ENCODE data around the gene TAMALIN.
"Not testable (repeated sequence)": the region's sequence is repeated elsewhere in the genome, so short reads cannot be mapped to it uniquely, and the experiment has no call there.

TAMALIN gene

GRCh38 chr12:51973560-51973959 is 33.2 kb upstream of the TAMALIN start:
- no peak overlapping the region for H3K27ac Mint-ChIP-seq
- H3K4me1 Mint-ChIP-seq (ENCODE audit: low read depth) = peaks cover 68% of the 10 kb centered on the region
- H3K4me3 Mint-ChIP-seq = peak overlapping the region; percentile 8
- H3K27me3 Mint-ChIP-seq (ENCODE audit: low read depth) = peaks cover 56% of the 10 kb centered on the region
- no peaks in the 10 kb centered on the region for H3K9me3 Mint-ChIP-seq
- peaks cover 13% of the 10 kb centered on the region for H3K36me3 Mint-ChIP-seq (ENCODE audit: low read depth)
- DNase-seq (ENCODE audit: low spot score) = no peak

- peak overlapping the region; percentile 76 for H3K4me3 Mint-ChIP-seq
- peaks cover 13% of the 10 kb centered on the region for H3K36me3 Mint-ChIP-seq (ENCODE audit: low read depth)
- H3K4me1 Mint-ChIP-seq (ENCODE audit: low read depth) = peaks cover 68% of the 10 kb centered on the region
- peak; percentile 40 for DNase-seq (ENCODE audit: low spot score)
- H3K27ac Mint-ChIP-seq = no peak overlapping the region
- no peaks in the 10 kb centered on the region for H3K9me3 Mint-ChIP-seq
- H3K27me3 Mint-ChIP-seq (ENCODE audit: low read depth) = peaks cover 52% of the 10 kb centered on the region
Measured at GRCh38 chr12:51974646-51975045, 32.1 kb upstream of the TAMALIN start.

GRCh38 chr12:51975196-51975595 is 31.6 kb upstream of the TAMALIN start:
- peaks cover 52% of the 10 kb centered on the region for H3K27me3 Mint-ChIP-seq (ENCODE audit: low read depth)
- H3K9me3 Mint-ChIP-seq = no peaks in the 10 kb centered on the region
- peaks cover 67% of the 10 kb centered on the region for H3K4me1 Mint-ChIP-seq (ENCODE audit: low read depth)
- no peak overlapping the region for H3K27ac Mint-ChIP-seq
- H3K36me3 Mint-ChIP-seq (ENCODE audit: low read depth) = peaks cover 13% of the 10 kb centered on the region
- H3K4me3 Mint-ChIP-seq = peak overlapping the region; percentile 76
- DNase-seq (ENCODE audit: low spot score) = no peak

- Mint-ChIP-seq H3K9me3 (no peaks in the 10 kb centered on the region), H3K36me3 (ENCODE audit: low read depth) (peaks cover 13% of the 10 kb centered on the region), H3K27ac (no peak overlapping the region), H3K27me3 (ENCODE audit: low read depth) (peaks cover 48% of the 10 kb centered on the region), H3K4me1 (ENCODE audit: low read depth) (peaks cover 62% of the 10 kb centered on the region), H3K4me3 (no peak overlapping the region)
- DNase-seq (ENCODE audit: low spot score) = no peak
Measured at GRCh38 chr12:51976376-51977160, 30.2 kb upstream of the TAMALIN start.

- Mint-ChIP-seq H3K4me3 (no peak overlapping the region), H3K27me3 (ENCODE audit: low read depth) (peaks cover 48% of the 10 kb centered on the region), H3K27ac (no peak overlapping the region), H3K36me3 (ENCODE audit: low read depth) (peaks cover 13% of the 10 kb centered on the region), H3K4me1 (ENCODE audit: low read depth) (peaks cover 55% of the 10 kb centered on the region), H3K9me3 (no peaks in the 10 kb centered on the region)
- DNase-seq (ENCODE audit: low spot score) = no peak
Measured at GRCh38 chr12:51977320-51977753, 29.4 kb upstream of the TAMALIN start.

GRCh38 chr12:51979306-51979705 is 27.4 kb upstream of the TAMALIN start:
- not testable (repeated sequence) for H3K9me3 Mint-ChIP-seq; H3K27ac Mint-ChIP-seq; H3K4me3 Mint-ChIP-seq; DNase-seq (ENCODE audit: low spot score)
- peaks cover 13% of the 10 kb centered on the region for H3K36me3 Mint-ChIP-seq (ENCODE audit: low read depth)
- peaks cover 36% of the 10 kb centered on the region for H3K27me3 Mint-ChIP-seq (ENCODE audit: low read depth)
- H3K4me1 Mint-ChIP-seq (ENCODE audit: low read depth) = peaks cover 37% of the 10 kb centered on the region

GRCh38 chr12:51980051-51980808 is 26.5 kb upstream of the TAMALIN start:
- DNase-seq (ENCODE audit: low spot score) = peak; percentile 50
- H3K4me1 Mint-ChIP-seq (ENCODE audit: low read depth) = peaks cover 28% of the 10 kb centered on the region
- H3K4me3 Mint-ChIP-seq = no peak overlapping the region
- H3K36me3 Mint-ChIP-seq (ENCODE audit: low read depth) = peaks cover 13% of the 10 kb centered on the region
- no peak overlapping the region for H3K27ac Mint-ChIP-seq
- peaks cover 30% of the 10 kb centered on the region for H3K27me3 Mint-ChIP-seq (ENCODE audit: low read depth)
- no peaks in the 10 kb centered on the region for H3K9me3 Mint-ChIP-seq

GRCh38 chr12:51980809-51981127 is 26.0 kb upstream of the TAMALIN start:
- peaks cover 9% of the 10 kb centered on the region for H3K36me3 Mint-ChIP-seq (ENCODE audit: low read depth)
- no peak overlapping the region for H3K4me3 Mint-ChIP-seq
- peaks cover 23% of the 10 kb centered on the region for H3K4me1 Mint-ChIP-seq (ENCODE audit: low read depth)
- no peak for DNase-seq (ENCODE audit: low spot score)
- no peak overlapping the region for H3K27ac Mint-ChIP-seq
- peaks cover 26% of the 10 kb centered on the region for H3K27me3 Mint-ChIP-seq (ENCODE audit: low read depth)
- H3K9me3 Mint-ChIP-seq = no peaks in the 10 kb centered on the region

GRCh38 chr12:51984657-51985056 is 22.1 kb upstream of the TAMALIN start:
- DNase-seq (ENCODE audit: low spot score) = no peak
- H3K27ac Mint-ChIP-seq = no peak overlapping the region
- H3K4me1 Mint-ChIP-seq (ENCODE audit: low read depth) = peaks cover 11% of the 10 kb centered on the region
- H3K9me3 Mint-ChIP-seq = no peaks in the 10 kb centered on the region
- no peaks in the 10 kb centered on the region for H3K36me3 Mint-ChIP-seq (ENCODE audit: low read depth)
- H3K4me3 Mint-ChIP-seq = no peak overlapping the region
- H3K27me3 Mint-ChIP-seq (ENCODE audit: low read depth) = peaks cover 6% of the 10 kb centered on the region

GRCh38 chr12:51985154-51985835 is 21.5 kb upstream of the TAMALIN start:
- H3K27ac Mint-ChIP-seq = no peak overlapping the region
- no peaks in the 10 kb centered on the region for H3K36me3 Mint-ChIP-seq (ENCODE audit: low read depth)
- H3K27me3 Mint-ChIP-seq (ENCODE audit: low read depth) = no peaks in the 10 kb centered on the region
- peaks cover 7% of the 10 kb centered on the region for H3K4me1 Mint-ChIP-seq (ENCODE audit: low read depth)
- no peak overlapping the region for H3K4me3 Mint-ChIP-seq
- no peak for DNase-seq (ENCODE audit: low spot score)
- no peaks in the 10 kb centered on the region for H3K9me3 Mint-ChIP-seq

- H3K27me3 Mint-ChIP-seq (ENCODE audit: low read depth) = no peaks in the 10 kb centered on the region
- no peaks in the 10 kb centered on the region for H3K9me3 Mint-ChIP-seq
- no peaks in the 10 kb centered on the region for H3K4me1 Mint-ChIP-seq (ENCODE audit: low read depth)
- H3K4me3 Mint-ChIP-seq = no peak overlapping the region
- H3K27ac Mint-ChIP-seq = no peak overlapping the region
- H3K36me3 Mint-ChIP-seq (ENCODE audit: low read depth) = no peaks in the 10 kb centered on the region
- no peak for DNase-seq (ENCODE audit: low spot score)
Measured at GRCh38 chr12:51986834-51987233, 19.9 kb upstream of the TAMALIN start.

- peaks cover 2% of the 10 kb centered on the region for H3K4me1 Mint-ChIP-seq (ENCODE audit: low read depth)
- no peak overlapping the region for H3K4me3 Mint-ChIP-seq
- H3K27me3 Mint-ChIP-seq (ENCODE audit: low read depth) = no peaks in the 10 kb centered on the region
- no peak for DNase-seq (ENCODE audit: low spot score)
- no peaks in the 10 kb centered on the region for H3K36me3 Mint-ChIP-seq (ENCODE audit: low read depth)
- H3K27ac Mint-ChIP-seq = no peak overlapping the region
- H3K9me3 Mint-ChIP-seq = no peaks in the 10 kb centered on the region
Measured at GRCh38 chr12:51992246-51992645, 14.5 kb upstream of the TAMALIN start.

- Mint-ChIP-seq H3K36me3 (ENCODE audit: low read depth) (no peaks in the 10 kb centered on the region), H3K27ac (no peak overlapping the region), H3K9me3 (no peaks in the 10 kb centered on the region), H3K4me1 (ENCODE audit: low read depth) (peaks cover 2% of the 10 kb centered on the region), H3K4me3 (no peak overlapping the region), H3K27me3 (ENCODE audit: low read depth) (peaks cover 2% of the 10 kb centered on the region)
- DNase-seq (ENCODE audit: low spot score) = no peak
Measured at GRCh38 chr12:51994539-51994820, 12.3 kb upstream of the TAMALIN start.

GRCh38 chr12:51994959-51995358 is 11.8 kb upstream of the TAMALIN start:
- Mint-ChIP-seq H3K4me3 (no peak overlapping the region), H3K27me3 (ENCODE audit: low read depth) (peaks cover 2% of the 10 kb centered on the region), H3K36me3 (ENCODE audit: low read depth) (no peaks in the 10 kb centered on the region), H3K9me3 (no peaks in the 10 kb centered on the region), H3K4me1 (ENCODE audit: low read depth) (peaks cover 2% of the 10 kb centered on the region), H3K27ac (no peak overlapping the region)
- DNase-seq (ENCODE audit: low spot score) = no peak
